MCF 10A (cell line): ENCODE measurements around the gene CD1B. TPM values are rescaled to one million over a fixed set of nuclear protein-coding genes. Genes with fewer than 3 reads are reported as not detected.

ENCODE experiments used
- BruUV-seq: library from RNA; stranded (reverse); fragments of 400-500 nt; replicated peaks from 2 replicates; lab custom pipeline; 2021; lab: Mats Ljungman, UMichigan
- CTCF ChIA-PET: fragments of 300-600 bp; sonication (Branson Sonifier 250); formaldehyde crosslinking; extraction: SDS; loops from one replicate; lab custom pipeline; 2021; ENCODE audit warnings: antibody characterized with exemption, inconsistent platforms; lab: Yijun Ruan, JAX
- POLR2A ChIA-PET: fragments of 300-600, 350-650 bp; sonication (Branson Sonifier 250); formaldehyde crosslinking; extraction: SDS; loops from one replicate; lab custom pipeline; 2020; ENCODE audit warnings: antibody characterized with exemption, inconsistent platforms; lab: Yijun Ruan, JAX
- DNase-seq: peaks from one replicate; pipeline ENCODE4 v3.0.0-alpha.2; 2018; ENCODE audit not compliant: unreplicated experiment
- H3K27ac Mint-ChIP-seq: one replicate; pipeline ENCODE4 v1.8.0; 2022; ENCODE audit warnings: mild to moderate bottlenecking, low read depth, mixed read lengths; ENCODE audit not compliant: unreplicated experiment
- H3K27me3 Mint-ChIP-seq: one replicate; pipeline ENCODE4 v1.8.0; 2022; ENCODE audit warnings: mixed read lengths; ENCODE audit not compliant: insufficient read depth, unreplicated experiment
- H3K36me3 Mint-ChIP-seq: one replicate; pipeline ENCODE4 v1.8.0; 2022; ENCODE audit warnings: mild to moderate bottlenecking, moderate library complexity, mixed read lengths; ENCODE audit not compliant: insufficient read depth, unreplicated experiment
- H3K4me1 Mint-ChIP-seq: one replicate; pipeline ENCODE4 v1.8.0; 2022; ENCODE audit warnings: mixed read lengths; ENCODE audit not compliant: insufficient read depth, unreplicated experiment
- H3K4me3 Mint-ChIP-seq: one replicate; pipeline ENCODE4 v1.8.0; 2022; ENCODE audit warnings: mild to moderate bottlenecking, moderate library complexity, mixed read lengths; ENCODE audit not compliant: unreplicated experiment
- H3K9me3 Mint-ChIP-seq: one replicate; pipeline ENCODE4 v1.8.0; 2022; ENCODE audit warnings: mixed read lengths; ENCODE audit not compliant: unreplicated experiment
- intact Hi-C: fragments of 100-400 bp; cut with micrococcal nuclease; formaldehyde crosslinking; loops from 2 replicates; pipeline ENCODE4 v1.14.1; 2022
- total RNA-seq: library from RNA; stranded (reverse); gene quantifications from 2 replicates; pipeline ENCODE4 v1.2.3, GENCODE V29; 2022
- TF ChIP-seq, protein P1 (sequence below): fragments of 200-600 bp; IDR thresholded peaks from one replicate; pipeline ENCODE4 v1.8.0; 2022; ENCODE audit warnings: antibody characterized with exemption, mild to moderate bottlenecking; ENCODE audit not compliant: unreplicated experiment

CD1B gene
- total RNA-seq, 1 experiment from 2014 or later, result not detected

DNA sequence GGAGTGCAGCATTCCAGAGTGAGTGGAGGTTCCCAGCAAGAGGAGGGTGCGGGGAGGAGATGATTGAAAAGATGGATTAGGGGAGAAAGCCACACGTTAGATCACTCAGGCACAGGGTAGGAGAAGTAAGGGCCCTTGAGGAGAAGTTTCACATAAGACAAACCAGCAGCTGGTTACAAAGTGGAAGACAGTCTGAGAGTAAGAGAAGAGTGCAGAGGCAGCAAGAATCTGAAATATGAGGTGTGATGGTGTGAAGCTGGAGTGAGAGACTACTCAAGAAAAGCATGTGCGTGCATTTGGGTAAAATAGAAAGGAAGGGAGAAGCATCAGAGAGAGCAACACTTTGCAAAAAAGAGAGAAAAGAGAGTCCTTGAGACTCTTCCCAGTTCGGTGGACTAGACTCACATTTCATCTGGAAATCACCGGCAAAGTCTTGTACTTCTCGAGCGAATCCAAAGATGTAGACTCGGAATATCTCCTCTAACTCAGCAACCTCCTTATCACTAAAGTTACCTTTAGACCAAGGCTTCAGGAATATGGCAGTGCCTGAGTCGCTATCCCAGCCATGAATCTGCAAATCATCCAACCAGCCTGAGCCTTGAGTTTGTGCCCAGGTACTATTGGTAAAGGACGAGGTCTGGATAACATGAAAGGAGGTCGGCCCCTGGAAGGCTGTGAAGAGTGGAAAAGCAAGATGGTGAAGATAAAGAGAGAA lies 783 bp downstream of the CD1B start:
- Mint-ChIP-seq H3K9me3 (no peaks in the 10 kb centered on the region), H3K4me3 (no peak overlapping the region), H3K36me3 (no peaks in the 10 kb centered on the region), H3K27ac (no peak overlapping the region), H3K4me1 (no peaks in the 10 kb centered on the region), H3K27me3 (peaks cover 11% of the 10 kb centered on the region)
- POLR2A ChIA-PET, result no interaction called here
- no peak for DNase-seq
- no TSS peak for BruUV-seq
- CTCF ChIA-PET, result interaction anchor here (0.6 to 1.9 kb wide), 11 partner anchors 9 to 543 kb away, joined by 3 to 16 read pairs (median 4); partner anchors contain the start of gene CD1E
- intact Hi-C loops, result no loop called here
- TF ChIP-seq, protein P1, sequence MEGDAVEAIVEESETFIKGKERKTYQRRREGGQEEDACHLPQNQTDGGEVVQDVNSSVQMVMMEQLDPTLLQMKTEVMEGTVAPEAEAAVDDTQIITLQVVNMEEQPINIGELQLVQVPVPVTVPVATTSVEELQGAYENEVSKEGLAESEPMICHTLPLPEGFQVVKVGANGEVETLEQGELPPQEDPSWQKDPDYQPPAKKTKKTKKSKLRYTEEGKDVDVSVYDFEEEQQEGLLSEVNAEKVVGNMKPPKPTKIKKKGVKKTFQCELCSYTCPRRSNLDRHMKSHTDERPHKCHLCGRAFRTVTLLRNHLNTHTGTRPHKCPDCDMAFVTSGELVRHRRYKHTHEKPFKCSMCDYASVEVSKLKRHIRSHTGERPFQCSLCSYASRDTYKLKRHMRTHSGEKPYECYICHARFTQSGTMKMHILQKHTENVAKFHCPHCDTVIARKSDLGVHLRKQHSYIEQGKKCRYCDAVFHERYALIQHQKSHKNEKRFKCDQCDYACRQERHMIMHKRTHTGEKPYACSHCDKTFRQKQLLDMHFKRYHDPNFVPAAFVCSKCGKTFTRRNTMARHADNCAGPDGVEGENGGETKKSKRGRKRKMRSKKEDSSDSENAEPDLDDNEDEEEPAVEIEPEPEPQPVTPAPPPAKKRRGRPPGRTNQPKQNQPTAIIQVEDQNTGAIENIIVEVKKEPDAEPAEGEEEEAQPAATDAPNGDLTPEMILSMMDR, result no peak

DNA sequence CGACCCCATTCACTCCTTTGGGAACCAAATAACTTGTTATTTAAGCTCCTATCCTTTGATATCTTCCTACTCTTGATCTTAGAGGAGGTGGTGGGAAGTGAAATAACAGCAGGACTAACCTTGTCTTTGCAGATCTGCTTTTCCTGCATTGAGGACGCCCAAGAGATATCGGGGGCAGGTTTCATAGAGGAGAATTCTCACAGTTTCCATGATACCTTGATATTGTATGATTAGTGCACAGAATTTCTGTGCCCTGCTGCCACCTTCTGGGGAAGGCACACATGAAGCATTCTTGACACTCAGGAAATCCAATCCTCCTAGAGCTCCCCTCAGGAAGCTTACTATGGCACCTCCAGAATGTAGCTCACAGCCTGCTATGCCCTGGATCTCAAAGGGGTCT lies 1.6 kb downstream of the CD1B start:
- BruUV-seq, result no TSS peak
- Mint-ChIP-seq H3K36me3 (no peaks in the 10 kb centered on the region), H3K27ac (no peak overlapping the region), H3K9me3 (no peaks in the 10 kb centered on the region), H3K4me3 (no peak overlapping the region), H3K4me1 (no peaks in the 10 kb centered on the region), H3K27me3 (peaks cover 12% of the 10 kb centered on the region)
- peak; percentile 49 for DNase-seq
- intact Hi-C loops, result loop anchor here (1.0 kb wide), 1 partner anchor 125 kb away; no protein-coding TSS in a partner anchor
- CTCF ChIA-PET, result interaction anchor here (0.6 to 1.9 kb wide), 17 partner anchors 8 to 1797 kb away, joined by 3 to 16 read pairs (median 3); partner anchors contain the start of gene CD1E
- POLR2A ChIA-PET, result no interaction called here
- TF ChIP-seq, protein P1, result no peak

DNA sequence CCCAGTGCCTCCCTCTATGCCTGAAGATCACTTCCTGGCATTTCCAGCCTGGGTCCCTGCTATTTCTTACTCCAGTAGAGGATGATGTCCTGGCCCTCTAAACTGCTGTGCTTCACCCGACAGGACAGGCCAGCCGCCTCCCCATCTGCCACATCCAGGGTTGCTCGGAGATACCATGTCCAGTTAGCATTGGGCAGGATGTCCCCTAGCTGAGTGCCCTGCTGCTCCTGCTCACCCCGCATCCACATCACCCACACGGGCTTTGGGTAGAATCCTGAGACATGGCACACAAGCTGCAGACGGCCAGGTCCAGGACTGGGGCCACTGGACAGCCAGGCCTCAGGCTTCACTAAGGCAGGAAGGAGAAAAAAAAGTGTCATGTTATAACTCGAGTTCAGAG lies 2.0 kb downstream of the CD1B start:
- no peaks in the 10 kb centered on the region for H3K4me1 Mint-ChIP-seq
- TF ChIP-seq, protein P1, result no peak
- no peak overlapping the region for H3K27ac Mint-ChIP-seq
- peaks cover 16% of the 10 kb centered on the region for H3K27me3 Mint-ChIP-seq
- DNase-seq, result no peak
- ChIA-PET POLR2A (no interaction called here), CTCF (interaction anchor here (0.6 to 1.9 kb wide), 12 partner anchors 8 to 1797 kb away, joined by 3 to 16 read pairs (median 4); partner anchors contain the start of gene CD1E)
- no peaks in the 10 kb centered on the region for H3K9me3 Mint-ChIP-seq
- H3K4me3 Mint-ChIP-seq, result no peak overlapping the region
- no TSS peak for BruUV-seq
- intact Hi-C loops, result loop anchor here (1.0 kb wide), 1 partner anchor 125 kb away; no protein-coding TSS in a partner anchor
- H3K36me3 Mint-ChIP-seq, result no peaks in the 10 kb centered on the region

DNA sequence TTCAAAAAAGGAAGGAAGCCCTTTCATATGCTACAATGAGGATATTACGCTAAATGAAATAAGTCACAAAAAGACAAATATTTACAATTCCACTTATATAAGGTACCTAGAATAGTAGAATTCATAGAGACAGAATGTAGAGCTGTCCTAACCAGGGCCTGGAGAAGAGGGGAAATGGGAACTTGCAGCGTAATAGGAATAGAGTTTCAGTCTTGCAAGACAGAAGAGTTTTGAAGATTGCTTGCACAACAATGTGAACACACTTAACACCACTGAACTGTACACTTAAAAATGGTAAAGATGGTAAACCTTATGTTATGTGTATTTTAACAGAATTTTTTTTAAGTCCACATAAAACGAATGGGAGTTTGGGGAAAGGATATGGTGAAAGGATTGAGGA lies 2.9 kb downstream of the CD1B start:
- DNase-seq, result no peak
- Mint-ChIP-seq H3K9me3 (no peaks in the 10 kb centered on the region), H3K4me3 (no peak overlapping the region), H3K27ac (no peak overlapping the region), H3K27me3 (peaks cover 19% of the 10 kb centered on the region), H3K4me1 (no peaks in the 10 kb centered on the region), H3K36me3 (no peaks in the 10 kb centered on the region)
- POLR2A ChIA-PET, result no interaction called here
- TF ChIP-seq, protein P1, result no peak
- intact Hi-C loops, result no loop called here
- CTCF ChIA-PET, result interaction anchor here (0.6 to 1.0 kb wide), 3 partner anchors 8 to 73 kb away, joined by 3 to 4 read pairs (median 3); no protein-coding TSS in a partner anchor
- BruUV-seq, result no TSS peak
